GM12865 (cell line): ENCODE results near the gene ATP9A.

Source experiments
- DNase-seq: peaks from one replicate; pipeline ENCODE4 v3.0.0; 2010; ENCODE audit warnings: low read depth
- H3K4me3 ChIP-seq: 2 replicates; pipeline ENCODE4 v1.5.1; 2011; ENCODE audit warnings: mild to moderate bottlenecking, low read depth, low read length, control low read depth
- TF ChIP-seq, protein P1 (sequence below): IDR thresholded peaks from 2 replicates; pipeline ENCODE4 v1.5.1; 2011; ENCODE audit warnings: low read length, control low read depth, low read depth, inconsistent platforms; ENCODE audit not compliant: insufficient read depth; ENCODE audit errors: missing control alignments

The ATP9A gene

DNA sequence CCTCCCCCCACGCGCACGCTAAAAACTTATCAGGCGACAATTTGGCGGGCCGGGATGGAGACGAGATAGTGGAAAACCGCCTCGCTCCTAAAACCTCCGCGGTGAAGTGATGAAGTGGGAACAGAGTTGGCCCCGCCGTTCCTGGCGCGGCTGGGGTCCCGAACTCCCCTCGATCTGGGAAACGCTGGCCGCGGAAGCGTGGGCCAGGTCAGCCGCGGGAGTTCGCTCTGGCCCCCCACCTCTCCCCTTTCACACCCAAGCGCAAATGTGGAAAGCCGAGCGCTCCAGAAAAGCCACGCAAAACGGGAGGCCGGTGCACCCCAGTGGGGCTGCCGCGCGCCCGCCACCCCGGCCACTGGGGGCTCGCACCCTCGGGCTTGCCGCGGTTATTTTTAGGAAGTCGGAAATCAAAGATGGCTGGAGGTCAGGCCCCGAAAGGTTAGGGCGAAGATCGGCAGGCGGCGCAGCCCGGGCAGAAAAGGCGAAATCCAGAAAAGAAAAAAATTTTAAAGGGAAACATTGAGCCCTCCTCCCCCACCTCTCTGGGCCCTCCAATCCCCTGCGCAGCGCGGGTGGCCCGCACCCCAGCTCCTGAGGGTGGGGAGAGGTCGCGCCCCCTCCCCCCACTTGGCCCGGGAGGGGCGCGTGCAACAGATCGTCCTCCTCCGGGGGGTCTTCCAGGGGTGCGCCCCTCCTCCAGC is 33.1 kb upstream of the ATP9A start:
- DNase-seq, result no peak
- no peak overlapping the region for H3K4me3 ChIP-seq
- TF ChIP-seq, protein P1, sequence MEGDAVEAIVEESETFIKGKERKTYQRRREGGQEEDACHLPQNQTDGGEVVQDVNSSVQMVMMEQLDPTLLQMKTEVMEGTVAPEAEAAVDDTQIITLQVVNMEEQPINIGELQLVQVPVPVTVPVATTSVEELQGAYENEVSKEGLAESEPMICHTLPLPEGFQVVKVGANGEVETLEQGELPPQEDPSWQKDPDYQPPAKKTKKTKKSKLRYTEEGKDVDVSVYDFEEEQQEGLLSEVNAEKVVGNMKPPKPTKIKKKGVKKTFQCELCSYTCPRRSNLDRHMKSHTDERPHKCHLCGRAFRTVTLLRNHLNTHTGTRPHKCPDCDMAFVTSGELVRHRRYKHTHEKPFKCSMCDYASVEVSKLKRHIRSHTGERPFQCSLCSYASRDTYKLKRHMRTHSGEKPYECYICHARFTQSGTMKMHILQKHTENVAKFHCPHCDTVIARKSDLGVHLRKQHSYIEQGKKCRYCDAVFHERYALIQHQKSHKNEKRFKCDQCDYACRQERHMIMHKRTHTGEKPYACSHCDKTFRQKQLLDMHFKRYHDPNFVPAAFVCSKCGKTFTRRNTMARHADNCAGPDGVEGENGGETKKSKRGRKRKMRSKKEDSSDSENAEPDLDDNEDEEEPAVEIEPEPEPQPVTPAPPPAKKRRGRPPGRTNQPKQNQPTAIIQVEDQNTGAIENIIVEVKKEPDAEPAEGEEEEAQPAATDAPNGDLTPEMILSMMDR, result no peak

DNA sequence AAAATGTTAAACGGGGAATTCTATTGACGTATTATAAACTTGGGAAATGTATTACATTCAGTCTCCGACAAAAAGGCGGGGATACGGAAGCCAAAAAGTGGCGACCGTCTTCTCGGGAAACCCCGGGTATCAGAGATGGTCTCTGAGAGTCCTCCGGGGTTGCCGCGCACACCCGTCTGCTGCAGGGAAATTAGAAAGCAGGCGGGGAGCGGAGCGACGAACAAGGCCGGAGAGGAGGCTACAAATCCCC is 32.6 kb upstream of the ATP9A start:
- TF ChIP-seq, protein P1, result no peak
- no peak for DNase-seq
- no peak overlapping the region for H3K4me3 ChIP-seq

DNA sequence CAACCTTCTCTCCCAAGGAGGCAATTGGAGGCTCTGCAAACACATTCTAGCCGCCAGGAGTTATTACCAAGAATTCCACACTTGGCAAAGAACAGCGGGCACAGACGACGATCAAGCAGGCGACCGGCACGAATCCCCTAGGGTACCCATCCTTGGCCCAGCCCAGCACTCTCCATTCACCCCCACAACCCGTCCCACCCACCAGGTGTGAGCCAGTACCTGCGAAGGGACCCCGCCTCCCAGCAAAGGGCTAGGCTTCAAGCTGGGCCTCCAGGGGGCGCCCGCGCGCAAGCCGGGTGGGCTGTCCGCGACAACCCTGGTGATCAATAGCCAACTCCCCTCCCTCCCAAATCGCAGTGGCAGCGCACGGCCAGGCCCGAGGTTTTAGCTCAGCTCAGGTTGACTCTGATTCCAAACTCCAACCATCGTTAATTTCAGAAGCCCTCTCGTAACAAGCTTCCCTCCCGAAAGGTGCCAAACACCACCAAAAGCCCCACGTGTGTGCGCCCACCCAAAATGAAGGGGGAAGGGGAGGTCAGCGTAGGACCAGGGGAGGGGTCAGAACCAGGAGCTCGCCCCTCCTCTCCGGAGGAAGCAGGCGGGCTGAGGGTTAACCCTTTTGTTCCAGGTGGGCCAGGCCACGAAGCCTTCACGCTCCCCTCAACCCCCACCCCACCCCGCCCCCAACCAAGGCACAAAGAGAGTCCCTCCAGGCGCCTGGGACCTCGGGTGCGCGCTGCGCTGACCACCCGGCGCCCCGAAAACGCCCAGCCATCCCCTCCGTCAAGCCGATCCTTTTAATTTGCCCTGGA is 32.1 kb upstream of the ATP9A start:
- no peak overlapping the region for H3K4me3 ChIP-seq
- TF ChIP-seq, protein P1, result peak; percentile 89
- peak; percentile 42 for DNase-seq

DNA sequence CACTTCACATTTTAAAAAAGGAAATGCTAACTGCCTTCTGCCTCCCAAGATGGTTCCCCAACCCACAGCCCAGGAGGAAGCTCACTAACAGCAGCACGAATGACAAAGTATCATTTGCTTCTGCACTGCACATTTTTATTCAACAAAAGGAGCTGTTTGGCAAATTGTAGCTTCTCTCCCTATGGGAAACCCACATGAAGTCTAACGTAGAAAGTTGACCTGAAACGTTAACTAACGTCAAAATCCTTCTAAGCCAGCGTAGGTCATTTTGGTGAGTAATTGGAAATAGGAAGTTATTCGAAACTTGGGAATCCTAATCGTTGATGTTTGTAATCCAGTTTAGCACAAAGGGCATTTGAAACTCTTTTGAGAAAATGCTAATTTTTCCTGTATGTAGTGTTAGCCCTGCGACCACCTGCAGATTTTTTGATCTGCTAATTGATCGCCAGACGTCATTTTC is 31.2 kb upstream of the ATP9A start:
- DNase-seq, result no peak
- TF ChIP-seq, protein P1, result no peak
- H3K4me3 ChIP-seq, result no peak overlapping the region

DNA sequence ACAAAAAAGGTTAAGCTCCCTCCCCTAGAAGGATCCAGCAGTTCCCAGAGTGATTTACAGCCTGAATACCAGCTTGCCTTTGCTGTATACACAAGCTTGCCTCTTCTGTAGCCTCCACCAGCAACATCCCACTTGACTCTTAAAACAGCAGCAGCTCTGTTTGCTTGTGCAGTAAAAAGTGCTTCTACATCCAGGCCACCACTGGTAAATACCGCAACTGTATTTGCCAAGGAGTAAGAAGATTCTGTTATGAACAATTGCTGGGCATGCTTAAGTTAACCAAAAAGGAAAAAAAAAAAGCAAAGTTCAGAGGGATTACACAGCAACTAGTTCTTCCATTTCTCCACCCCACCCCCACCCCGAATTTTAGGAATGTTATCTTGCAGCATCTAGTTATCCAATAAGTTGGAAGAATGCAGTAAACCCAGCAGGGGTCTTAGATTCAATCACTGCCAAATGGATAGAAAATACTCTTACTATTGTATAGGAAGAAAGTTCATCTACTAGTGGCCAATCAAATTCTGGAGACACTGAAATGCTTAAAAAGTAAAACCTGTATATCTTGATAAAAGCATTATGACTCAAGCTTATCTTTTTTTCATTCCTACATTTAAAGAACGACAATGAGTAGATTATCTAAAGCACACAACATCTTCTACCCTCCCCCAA is 29.3 kb upstream of the ATP9A start:
- DNase-seq, result no peak
- TF ChIP-seq, protein P1, result no peak
- no peak overlapping the region for H3K4me3 ChIP-seq

DNA sequence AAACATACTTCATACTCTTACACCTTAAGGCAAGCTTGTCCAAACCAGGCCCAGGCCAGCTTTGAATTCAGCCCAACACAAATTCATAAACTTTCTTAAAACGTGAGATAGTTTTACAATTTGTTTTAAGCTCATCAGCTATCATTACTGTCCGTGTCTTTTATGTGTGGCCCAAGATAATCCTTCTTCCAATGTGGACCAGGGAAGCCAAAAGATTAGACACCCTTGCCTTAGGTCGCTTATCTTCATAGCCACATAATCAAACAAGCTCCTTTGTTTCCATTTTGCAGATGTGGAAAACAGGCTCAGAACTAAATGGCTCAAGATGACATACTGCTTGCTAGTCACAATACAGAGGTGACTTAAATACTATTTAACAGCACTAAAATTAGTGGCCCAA is 28.1 kb upstream of the ATP9A start:
- TF ChIP-seq, protein P1, result no peak
- DNase-seq, result no peak
- no peak overlapping the region for H3K4me3 ChIP-seq
